H1 (cell line): ENCODE measurements around the gene FRMD4A. TPM values are rescaled to one million over a fixed set of nuclear protein-coding genes. Genes with fewer than 3 reads are reported as not detected.

Experiments used
- CEBPB ChIP-seq: IDR thresholded peaks from 2 replicates; pipeline ENCODE4 v1.6.1; 2012; ENCODE audit warnings: low read depth, low read length
- CTBP2 ChIP-seq: IDR thresholded peaks from 2 replicates; pipeline ENCODE4 v1.7.0; 2011; ENCODE audit warnings: borderline replicate concordance, mild to moderate bottlenecking, moderate library complexity, mixed read lengths, low read length; ENCODE audit not compliant: insufficient read depth, insufficient read length
- HDAC6 ChIP-seq: IDR thresholded peaks from one replicate; pipeline ENCODE4 v1.7.1; 2012; ENCODE audit warnings: low read depth, mild to moderate bottlenecking, inconsistent platforms, low read length, moderate library complexity
- POU5F1 ChIP-seq: IDR thresholded peaks from 2 replicates; pipeline ENCODE4 v1.6.1; 2011; ENCODE audit warnings: low read depth, mild to moderate bottlenecking, low read length, moderate library complexity
- RBBP5 ChIP-seq: IDR thresholded peaks from 2 replicates; pipeline ENCODE4 v1.7.1; 2012; ENCODE audit warnings: low read depth, mild to moderate bottlenecking, inconsistent platforms, low read length, moderate library complexity, borderline replicate concordance
- TBP ChIP-seq: IDR thresholded peaks from 2 replicates; pipeline ENCODE4 v1.6.1; 2011; ENCODE audit warnings: low read depth, low read length, improper control_type of control experiment
- polyA plus RNA-seq, 7 experiments: library from polyadenylated mRNA; depleted of rRNA in 3 of 7; stranded (reverse) in 5 of 7; unstranded in 2 of 7; fragments of >200 nt in 5 of 7; fragments of 200-250 nt in 2 of 7; gene quantifications; 1 replicate in 5 of 7; 2 replicates in 1 of 7; 4 replicates in 1 of 7; pipeline versions ENCODE4 v1.2.1 to v1.2.3, GENCODE V29; 2011 to 2013; ENCODE audit warnings: missing spikeins in 2 of 7, mixed read lengths in 2 of 7
- total RNA-seq: library from RNA; stranded (reverse); fragmentation: NEBNext Ultra II Directional; extraction: Animal tissue kit (Norgen Biotek cat#: 25700); gene quantifications from 2 replicates; pipeline ENCODE4 v1.2.1, GENCODE V29; 2021

Gene FRMD4A
- total and polyA plus RNA-seq, 2 of the 8 experiments (the other 6 are each of a cell fraction or from before 2014, with no cell fraction given): 38.6 to 39.6 TPM

DNA sequence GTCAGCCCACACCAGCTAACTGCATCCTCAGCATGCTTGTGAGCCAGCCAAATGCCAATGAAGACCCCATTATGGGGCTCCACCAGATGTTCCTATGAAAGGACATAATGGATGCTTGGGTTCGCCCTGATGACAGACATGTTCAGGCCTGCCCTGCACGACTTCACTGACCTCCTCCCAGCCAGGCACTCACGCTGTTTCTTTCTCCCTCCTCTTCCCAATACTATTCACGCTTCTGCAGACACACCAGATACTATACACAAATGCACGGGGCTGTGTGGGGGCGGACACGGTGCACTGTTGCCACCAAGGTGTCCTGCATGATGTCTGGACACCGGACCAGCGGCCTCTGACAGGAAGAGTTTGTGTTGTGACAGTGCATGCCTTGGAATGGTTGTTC lies 459.7 kb downstream of the FRMD4A start (continued):
- TF ChIP-seq CEBPB (no peak), RBBP5 (no peak), HDAC6 (no peak), TBP (no peak), POU5F1 (no peak), CTBP2 (no peak)
